ENCODE data around the gene RNF208.

- TF ChIP-seq CTCF (IDR thresholded peaks at IDR 0.05; ENCODE audit: borderline replicate concordance, extremely low read depth, low read length, poor library complexity, severe bottlenecking), result no peak
- no peak for TF ChIP-seq EZH2 (IDR thresholded peaks at IDR 0.05; ENCODE audit: borderline replicate concordance, low read depth, low read length, severe bottlenecking)
Measured at GRCh38 chr9:137188086-137188489, 34.0 kb downstream of the RNF208 start.
